ENCODE results near the gene METTL8.

METTL8 gene

GRCh38 chr2:171322928-171323327 lies 110.9 kb downstream of the METTL8 start:
- H3K4me3 ChIP-seq (ENCODE audit: control insufficient read depth, low read depth, low read length): no peak overlapping the region
- DNase-seq (ENCODE audit: low read depth): no peak
- TF ChIP-seq CTCF (IDR thresholded peaks at IDR 0.05; ENCODE audit: control insufficient read depth, insufficient read depth, low read depth, low read length, missing control alignments): no peak

GRCh38 chr2:171320731-171321130 lies 113.1 kb downstream of the METTL8 start:
- H3K4me3 ChIP-seq (ENCODE audit: control insufficient read depth, low read depth, low read length): no peak overlapping the region
- no peak for DNase-seq (ENCODE audit: low read depth)
- TF ChIP-seq CTCF (IDR thresholded peaks at IDR 0.05; ENCODE audit: control insufficient read depth, insufficient read depth, low read depth, low read length, missing control alignments): no peak

GRCh38 chr2:171320208-171320621 lies 113.6 kb downstream of the METTL8 start:
- no peak overlapping the region for H3K4me3 ChIP-seq (ENCODE audit: control insufficient read depth, low read depth, low read length)
- no peak for TF ChIP-seq CTCF (IDR thresholded peaks at IDR 0.05; ENCODE audit: control insufficient read depth, insufficient read depth, low read depth, low read length, missing control alignments)
- no peak for DNase-seq (ENCODE audit: low read depth)

GRCh38 chr2:171319164-171319810 lies 114.5 kb downstream of the METTL8 start:
- H3K4me3 ChIP-seq (ENCODE audit: control insufficient read depth, low read depth, low read length): no peak overlapping the region
- no peak for TF ChIP-seq CTCF (IDR thresholded peaks at IDR 0.05; ENCODE audit: control insufficient read depth, insufficient read depth, low read depth, low read length, missing control alignments)
- DNase-seq (ENCODE audit: low read depth): peak; percentile 11

- no peak overlapping the region for H3K4me3 ChIP-seq (ENCODE audit: control insufficient read depth, low read depth, low read length)
These were observed 115.3 kb downstream of the METTL8 start for GRCh38 chr2:171318463-171318934.

GRCh38 chr2:171317492-171318125 lies 116.2 kb downstream of the METTL8 start:
- no peak for DNase-seq (ENCODE audit: low read depth)
- no peak overlapping the region for H3K4me3 ChIP-seq (ENCODE audit: control insufficient read depth, low read depth, low read length)
- no peak for TF ChIP-seq CTCF (IDR thresholded peaks at IDR 0.05; ENCODE audit: control insufficient read depth, insufficient read depth, low read depth, low read length, missing control alignments)

More at GRCh38 chr2:171318463-171318934, 115.3 kb downstream of the METTL8 start:
- DNase-seq (ENCODE audit: low read depth): no peak
- TF ChIP-seq CTCF (IDR thresholded peaks at IDR 0.05; ENCODE audit: control insufficient read depth, insufficient read depth, low read depth, low read length, missing control alignments): no peak

All from AG09309 (cell line).